ENCODE measurements around the gene LGR4. TPM values are rescaled to one million over a fixed set of nuclear protein-coding genes. Genes with fewer than 3 reads are reported as not detected.

The LGR4 gene
- total RNA-seq, 1 donor from 2014 or later: 43.8 TPM

DNA sequence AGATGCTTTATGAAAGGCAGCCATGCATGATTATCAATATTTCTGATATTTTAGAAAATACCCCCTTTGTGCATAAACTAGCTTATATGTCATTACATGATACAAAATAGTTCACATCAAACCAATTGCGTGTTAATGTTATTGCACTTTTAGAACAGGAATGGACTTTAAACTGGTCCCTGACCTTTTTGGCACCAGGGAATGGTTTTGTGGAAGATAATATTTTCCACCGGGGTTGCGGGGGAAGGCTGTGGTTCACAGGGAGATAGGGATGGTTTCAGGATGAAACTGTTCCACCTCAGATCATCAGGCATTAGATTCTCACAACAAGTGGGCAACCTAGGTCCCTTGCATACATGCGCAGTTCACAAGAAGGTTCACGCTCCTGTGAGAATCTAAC lies 16.5 kb upstream of the LGR4 start:
- Histone ChIP-seq H3K27me3 (ENCODE audit: control insufficient read depth in 3 of 3, insufficient read depth in 3 of 3, low read length in 3 of 3) (no peaks in the 10 kb centered on the region), H3K9ac (ENCODE audit: low read depth in 1 of 3, low read length in 3 of 3) (no peak overlapping the region), H3K27ac (ENCODE audit: low read depth, low read length) (no peak overlapping the region), H3K4me1 (ENCODE audit: control insufficient read depth in 3 of 3, insufficient read depth in 3 of 3, low read length in 3 of 3) (no peaks in the 10 kb centered on the region), H3K4me3 (ENCODE audit: low read length in 3 of 3) (no peak overlapping the region), H3K36me3 (ENCODE audit: control insufficient read depth in 3 of 3, insufficient read depth in 3 of 3, low read length in 3 of 3) (peaks cover 16 to 22% (median 20%) of the 10 kb centered on the region in 3 donors), H3K9me3 (ENCODE audit: control insufficient read depth in 3 of 3, low read length in 3 of 3) (no peaks in the 10 kb centered on the region)

DNA sequence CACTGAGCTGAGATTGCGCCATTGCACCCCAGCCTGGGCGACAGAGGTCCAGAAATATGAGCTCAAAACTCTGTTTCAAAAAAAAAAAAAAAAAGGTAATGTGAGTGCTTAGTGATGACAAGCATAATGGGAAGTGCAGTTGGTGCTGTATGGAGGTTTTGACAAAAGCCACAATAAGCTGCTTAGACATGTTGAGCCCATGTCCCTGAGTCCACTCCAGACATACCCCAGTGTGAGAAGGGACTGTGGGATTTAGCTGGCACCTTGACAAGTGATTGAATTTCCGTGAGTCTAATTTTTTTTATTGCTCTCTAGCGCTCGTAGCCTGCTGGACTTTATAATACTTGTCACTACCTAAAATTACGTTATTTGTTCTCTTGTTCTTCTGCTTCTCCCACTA lies 15.1 kb upstream of the LGR4 start:
- Histone ChIP-seq H3K9ac (ENCODE audit: low read depth in 1 of 3, low read length in 3 of 3) (no peak overlapping the region), H3K9me3 (ENCODE audit: control insufficient read depth in 3 of 3, low read length in 3 of 3) (no peaks in the 10 kb centered on the region), H3K4me1 (ENCODE audit: control insufficient read depth in 3 of 3, insufficient read depth in 3 of 3, low read length in 3 of 3) (no peaks in the 10 kb centered on the region), H3K36me3 (ENCODE audit: control insufficient read depth in 3 of 3, insufficient read depth in 3 of 3, low read length in 3 of 3) (peaks cover 16 to 21% (median 18%) of the 10 kb centered on the region in 3 donors), H3K4me3 (ENCODE audit: low read length in 3 of 3) (no peak overlapping the region), H3K27me3 (ENCODE audit: control insufficient read depth in 3 of 3, insufficient read depth in 3 of 3, low read length in 3 of 3) (no peaks in the 10 kb centered on the region), H3K27ac (ENCODE audit: low read depth, low read length) (no peak overlapping the region)

DNA sequence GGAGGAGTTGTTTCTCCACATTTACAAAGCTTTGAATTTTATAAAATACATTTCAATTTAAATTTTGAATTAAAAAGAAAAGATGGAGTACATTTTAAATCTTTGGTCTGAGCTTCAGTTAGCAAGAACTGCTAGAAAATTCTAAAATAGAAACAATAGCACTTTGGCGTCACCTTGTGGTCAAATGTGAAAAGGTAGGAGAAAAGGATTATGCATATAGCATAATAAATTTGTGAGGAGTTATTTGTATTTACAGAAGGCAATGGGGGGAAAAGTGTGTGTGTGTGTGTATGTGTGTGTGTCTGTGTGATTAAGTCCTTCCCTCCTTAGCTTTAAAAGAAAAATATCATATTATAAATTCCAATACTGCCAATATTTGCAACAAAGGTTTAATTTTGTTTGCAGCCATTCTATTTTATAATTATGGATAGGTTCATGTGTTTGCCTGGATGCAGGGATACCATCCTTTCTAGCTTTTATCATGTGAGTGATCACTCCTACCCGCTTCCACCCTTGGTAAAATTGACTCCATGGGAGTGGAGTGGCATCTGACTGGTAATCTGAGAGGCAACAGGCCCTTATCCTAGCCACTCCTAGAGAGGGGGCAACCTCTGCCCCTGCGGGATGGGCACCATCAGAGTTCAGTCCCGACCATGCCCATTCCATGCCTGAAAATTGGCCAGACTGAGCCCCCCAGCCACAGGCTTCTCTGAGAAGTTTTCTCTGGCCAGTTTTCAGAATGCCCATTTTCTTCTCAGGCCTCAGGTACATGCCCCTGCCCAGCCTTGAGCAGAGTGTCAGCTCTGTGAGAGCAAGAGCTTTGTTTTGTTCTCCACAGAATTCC lies 13.6 kb upstream of the LGR4 start:
- H3K9me3 ChIP-seq (ENCODE audit: control insufficient read depth in 3 of 3, low read length in 3 of 3): no peaks in the 10 kb centered on the region
- no peaks in the 10 kb centered on the region for H3K4me1 ChIP-seq (ENCODE audit: control insufficient read depth in 3 of 3, insufficient read depth in 3 of 3, low read length in 3 of 3)
- H3K4me3 ChIP-seq (ENCODE audit: low read length in 3 of 3): no peak overlapping the region
- no peak overlapping the region for H3K27ac ChIP-seq (ENCODE audit: low read depth, low read length)
- peak overlapping the region in 1 of 3 donors; percentile 41 for H3K9ac ChIP-seq (ENCODE audit: low read depth in 1 of 3, low read length in 3 of 3)
- no peaks in the 10 kb centered on the region for H3K27me3 ChIP-seq (ENCODE audit: control insufficient read depth in 3 of 3, insufficient read depth in 3 of 3, low read length in 3 of 3)
- peaks cover 8 to 11% (median 9%) of the 10 kb centered on the region in 3 donors for H3K36me3 ChIP-seq (ENCODE audit: control insufficient read depth in 3 of 3, insufficient read depth in 3 of 3, low read length in 3 of 3)

DNA sequence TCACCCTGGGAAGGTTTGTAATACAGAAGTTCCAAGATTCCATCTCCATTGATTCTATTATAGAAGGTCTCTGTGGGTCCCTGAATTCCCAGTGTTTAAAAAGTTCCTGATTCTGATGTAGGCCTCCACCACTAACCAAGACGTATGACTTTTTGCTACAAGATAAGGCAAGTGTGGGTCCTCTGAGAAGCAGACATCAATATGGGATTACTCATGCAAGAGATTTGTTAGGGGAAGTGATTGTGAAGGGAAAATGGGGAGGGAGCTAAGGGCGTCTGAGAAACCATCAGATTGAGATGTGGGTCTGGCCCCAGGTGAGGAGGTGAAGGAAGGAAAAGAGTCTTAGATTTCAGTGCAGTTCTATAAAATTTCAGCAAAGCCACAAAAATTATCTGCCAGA lies 10.2 kb upstream of the LGR4 start:
- Histone ChIP-seq H3K9ac (ENCODE audit: low read depth in 1 of 3, low read length in 3 of 3) (no peak overlapping the region), H3K27ac (ENCODE audit: low read depth, low read length) (no peak overlapping the region), H3K4me3 (ENCODE audit: low read length in 3 of 3) (no peak overlapping the region), H3K27me3 (ENCODE audit: control insufficient read depth in 3 of 3, insufficient read depth in 3 of 3, low read length in 3 of 3) (no peaks in the 10 kb centered on the region), H3K9me3 (ENCODE audit: control insufficient read depth in 3 of 3, low read length in 3 of 3) (no peaks in the 10 kb centered on the region), H3K36me3 (ENCODE audit: control insufficient read depth in 3 of 3, insufficient read depth in 3 of 3, low read length in 3 of 3) (no peaks in the 10 kb centered on the region), H3K4me1 (ENCODE audit: control insufficient read depth in 3 of 3, insufficient read depth in 3 of 3, low read length in 3 of 3) (no peaks in the 10 kb centered on the region)

DNA sequence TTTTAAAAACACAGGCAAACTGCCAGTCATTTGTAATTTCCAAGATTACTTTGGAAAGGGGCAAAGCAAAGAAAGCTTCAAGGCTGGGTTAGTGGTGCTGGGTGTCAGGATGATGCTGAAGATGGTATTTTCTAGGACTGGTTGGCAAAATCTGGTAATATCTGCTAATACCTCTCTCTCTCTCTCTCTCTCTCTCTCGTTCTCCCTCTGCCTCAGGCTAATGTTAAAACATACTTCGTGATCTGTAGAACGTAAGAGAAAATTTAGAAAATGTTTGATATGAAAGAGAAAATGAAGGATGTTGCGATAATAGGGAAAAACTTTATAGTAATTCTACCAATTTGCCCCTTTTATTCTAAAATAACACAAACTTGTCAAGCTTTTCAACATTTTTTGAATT lies 9.4 kb upstream of the LGR4 start:
- no peaks in the 10 kb centered on the region for H3K27me3 ChIP-seq (ENCODE audit: control insufficient read depth in 3 of 3, insufficient read depth in 3 of 3, low read length in 3 of 3)
- H3K9ac ChIP-seq (ENCODE audit: low read depth in 1 of 3, low read length in 3 of 3): no peak overlapping the region
- H3K9me3 ChIP-seq (ENCODE audit: control insufficient read depth in 3 of 3, low read length in 3 of 3): no peaks in the 10 kb centered on the region

DNA sequence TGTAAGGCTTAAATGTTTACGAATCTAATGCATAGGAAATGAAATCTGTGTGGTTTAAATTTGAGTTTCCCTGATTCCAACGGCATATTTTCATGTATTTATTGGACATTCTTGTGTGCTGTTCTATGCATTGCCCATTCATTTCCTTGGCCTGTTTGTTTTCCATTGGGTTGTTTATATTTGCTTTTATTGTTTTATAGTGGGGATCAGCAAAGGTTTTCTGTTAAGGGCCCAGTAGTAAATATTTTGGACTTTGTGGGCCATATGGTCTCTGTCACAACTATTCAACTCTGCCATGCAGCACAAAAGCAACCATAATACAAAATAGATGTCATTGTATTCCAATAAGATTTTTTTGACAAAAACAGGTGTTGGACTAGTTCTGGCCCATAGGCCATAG lies 5.2 kb upstream of the LGR4 start:
- H3K4me3 ChIP-seq (ENCODE audit: low read length in 3 of 3): no peak overlapping the region
- no peaks in the 10 kb centered on the region for H3K27me3 ChIP-seq (ENCODE audit: control insufficient read depth in 3 of 3, insufficient read depth in 3 of 3, low read length in 3 of 3)
- no peak overlapping the region for H3K9ac ChIP-seq (ENCODE audit: low read depth in 1 of 3, low read length in 3 of 3)
- H3K36me3 ChIP-seq (ENCODE audit: control insufficient read depth in 3 of 3, insufficient read depth in 3 of 3, low read length in 3 of 3): no peaks in the 10 kb centered on the region
- no peaks in the 10 kb centered on the region for H3K4me1 ChIP-seq (ENCODE audit: control insufficient read depth in 3 of 3, insufficient read depth in 3 of 3, low read length in 3 of 3)
- no peak overlapping the region for H3K27ac ChIP-seq (ENCODE audit: low read depth, low read length)
- no peaks in the 10 kb centered on the region for H3K9me3 ChIP-seq (ENCODE audit: control insufficient read depth in 3 of 3, low read length in 3 of 3)

More for the DNA sequence above, 9.4 kb upstream of the LGR4 start:
- no peaks in the 10 kb centered on the region for H3K4me1 ChIP-seq (ENCODE audit: control insufficient read depth in 3 of 3, insufficient read depth in 3 of 3, low read length in 3 of 3)
- H3K27ac ChIP-seq (ENCODE audit: low read depth, low read length): no peak overlapping the region
- H3K4me3 ChIP-seq (ENCODE audit: low read length in 3 of 3): no peak overlapping the region
- no peaks in the 10 kb centered on the region for H3K36me3 ChIP-seq (ENCODE audit: control insufficient read depth in 3 of 3, insufficient read depth in 3 of 3, low read length in 3 of 3)

DNA sequence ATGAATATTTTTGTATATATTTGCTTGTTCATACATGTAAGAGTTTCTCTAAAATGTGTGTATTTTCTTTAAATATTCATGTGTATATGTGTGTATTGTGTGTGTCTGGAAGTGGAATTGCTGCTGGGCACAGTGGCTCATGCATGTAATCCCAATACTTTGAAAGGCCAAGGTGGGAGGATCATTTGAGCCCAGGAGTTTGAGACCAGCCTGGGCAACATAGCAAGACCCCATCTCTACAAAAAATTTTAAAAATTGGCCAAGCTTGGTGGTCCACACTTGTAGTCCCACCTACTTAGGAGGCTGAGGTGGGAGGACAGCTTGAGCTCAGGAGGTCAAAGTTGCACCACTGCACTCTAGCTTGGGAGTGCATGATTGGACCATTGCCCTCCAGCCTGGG lies 4.7 kb upstream of the LGR4 start:
- Histone ChIP-seq H3K36me3 (ENCODE audit: control insufficient read depth in 3 of 3, insufficient read depth in 3 of 3, low read length in 3 of 3) (no peaks in the 10 kb centered on the region), H3K9ac (ENCODE audit: low read depth in 1 of 3, low read length in 3 of 3) (no peak overlapping the region), H3K4me3 (ENCODE audit: low read length in 3 of 3) (no peak overlapping the region), H3K4me1 (ENCODE audit: control insufficient read depth in 3 of 3, insufficient read depth in 3 of 3, low read length in 3 of 3) (no peaks in the 10 kb centered on the region), H3K27ac (ENCODE audit: low read depth, low read length) (no peak overlapping the region), H3K27me3 (ENCODE audit: control insufficient read depth in 3 of 3, insufficient read depth in 3 of 3, low read length in 3 of 3) (no peaks in the 10 kb centered on the region), H3K9me3 (ENCODE audit: control insufficient read depth in 3 of 3, low read length in 3 of 3) (no peaks in the 10 kb centered on the region)

DNA sequence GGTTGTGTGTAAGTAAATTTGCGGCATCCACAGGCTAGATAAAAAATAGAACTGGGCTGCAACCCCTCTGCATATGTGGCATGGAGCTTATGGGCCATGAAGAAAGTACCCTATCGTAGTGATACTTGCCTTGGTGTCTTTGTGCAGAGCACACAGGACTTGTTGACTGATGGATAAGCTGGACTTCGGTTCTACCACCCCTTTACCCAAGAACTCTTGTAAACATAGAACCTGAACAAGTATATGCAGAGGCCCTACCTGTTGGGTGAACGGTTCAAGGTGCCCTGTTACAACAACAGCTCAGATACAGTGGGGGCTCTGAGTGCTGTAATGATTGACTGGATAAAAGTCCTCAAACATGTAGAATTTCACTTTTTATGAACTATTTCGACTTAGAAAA lies 3.0 kb upstream of the LGR4 start:
- no peaks in the 10 kb centered on the region for H3K27me3 ChIP-seq (ENCODE audit: control insufficient read depth in 3 of 3, insufficient read depth in 3 of 3, low read length in 3 of 3)
- H3K9ac ChIP-seq (ENCODE audit: low read depth in 1 of 3, low read length in 3 of 3): no peak overlapping the region
- no peak overlapping the region for H3K4me3 ChIP-seq (ENCODE audit: low read length in 3 of 3)
- no peak overlapping the region for H3K27ac ChIP-seq (ENCODE audit: low read depth, low read length)
- H3K9me3 ChIP-seq (ENCODE audit: control insufficient read depth in 3 of 3, low read length in 3 of 3): no peaks in the 10 kb centered on the region
- peaks cover 9 to 11% (median 9%) of the 10 kb centered on the region in 3 donors for H3K4me1 ChIP-seq (ENCODE audit: control insufficient read depth in 3 of 3, insufficient read depth in 3 of 3, low read length in 3 of 3)
- no peaks in the 10 kb centered on the region for H3K36me3 ChIP-seq (ENCODE audit: control insufficient read depth in 3 of 3, insufficient read depth in 3 of 3, low read length in 3 of 3)

DNA sequence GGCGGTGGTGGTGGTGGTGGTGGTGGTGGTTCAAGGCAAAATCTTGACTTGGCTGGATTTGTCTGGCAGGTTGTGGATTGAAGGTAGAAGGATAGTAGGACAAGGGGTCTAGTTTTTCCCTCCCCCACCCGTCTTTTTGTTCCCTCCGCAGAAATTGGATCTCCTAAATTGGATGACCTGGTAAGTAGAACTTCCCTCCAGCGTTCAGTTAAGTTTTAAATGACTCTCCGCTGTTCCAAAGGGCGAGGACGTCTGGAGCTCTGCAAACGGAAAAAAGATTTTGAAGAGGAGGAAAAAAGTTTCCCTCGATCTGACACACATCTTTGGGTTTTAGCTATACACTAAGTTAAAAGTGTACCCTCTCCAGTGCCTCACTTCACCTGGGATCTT lies 422 bp upstream of the LGR4 start:
- H3K27ac ChIP-seq (ENCODE audit: low read depth, low read length): no peak overlapping the region
- H3K36me3 ChIP-seq (ENCODE audit: control insufficient read depth in 3 of 3, insufficient read depth in 3 of 3, low read length in 3 of 3): no peaks in the 10 kb centered on the region

DNA sequence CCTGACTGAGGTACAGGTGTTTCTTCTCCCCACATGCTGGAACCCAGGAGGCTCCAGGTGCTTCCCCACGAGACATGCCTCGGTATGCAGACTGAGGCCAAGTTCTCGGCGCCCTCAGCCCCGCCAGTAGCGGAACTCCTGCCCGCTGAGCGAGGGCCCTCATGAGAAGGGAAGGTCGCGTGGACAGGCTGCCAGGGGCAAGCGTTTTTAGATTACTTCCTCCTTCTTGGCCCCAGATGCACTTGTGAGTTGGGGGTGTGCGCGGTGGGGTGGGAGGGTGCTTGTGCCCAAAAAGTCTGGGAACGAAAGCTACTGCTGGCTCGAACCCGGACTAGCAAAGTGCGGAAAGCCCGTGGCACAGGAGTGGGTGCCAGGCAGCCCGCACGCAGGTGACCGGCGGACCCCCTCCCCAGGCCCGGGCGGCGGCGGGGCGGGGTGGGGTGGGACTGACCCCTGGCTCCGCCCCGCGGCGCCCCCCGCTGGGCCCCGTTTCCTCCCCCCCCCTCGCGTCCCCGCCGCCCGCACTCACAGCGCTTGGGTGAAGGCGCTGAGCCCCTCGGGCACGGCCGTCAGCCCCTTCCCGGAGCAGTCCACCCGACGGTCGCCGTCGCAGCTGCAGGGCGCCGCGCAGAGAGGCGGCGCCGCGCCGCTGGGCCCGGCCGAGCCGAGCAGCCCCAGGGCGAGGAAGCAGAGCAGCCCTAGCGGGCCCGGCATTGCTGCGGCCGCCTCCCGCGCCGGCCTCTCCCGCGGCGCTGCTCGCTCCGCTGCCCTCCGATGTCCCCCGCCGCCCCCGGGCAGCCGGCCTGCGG lies 797 bp downstream of the LGR4 start:
- Histone ChIP-seq H3K27ac (ENCODE audit: low read depth, low read length) (peak overlapping the region; percentile 38), H3K27me3 (ENCODE audit: control insufficient read depth in 3 of 3, insufficient read depth in 3 of 3, low read length in 3 of 3) (no peaks in the 10 kb centered on the region)

More for the DNA sequence above, 422 bp upstream of the LGR4 start:
- Histone ChIP-seq H3K4me3 (ENCODE audit: low read length in 3 of 3) (peak overlapping the region; percentile 58 to 81 (median 81)), H3K9ac (ENCODE audit: low read depth in 1 of 3, low read length in 3 of 3) (peak overlapping the region in 1 of 3 donors; percentile 23), H3K4me1 (ENCODE audit: control insufficient read depth in 3 of 3, insufficient read depth in 3 of 3, low read length in 3 of 3) (peaks cover 9 to 15% (median 10%) of the 10 kb centered on the region in 3 donors), H3K27me3 (ENCODE audit: control insufficient read depth in 3 of 3, insufficient read depth in 3 of 3, low read length in 3 of 3) (no peaks in the 10 kb centered on the region), H3K9me3 (ENCODE audit: control insufficient read depth in 3 of 3, low read length in 3 of 3) (no peaks in the 10 kb centered on the region)

More for the DNA sequence above, 797 bp downstream of the LGR4 start:
- Histone ChIP-seq H3K9me3 (ENCODE audit: control insufficient read depth in 3 of 3, low read length in 3 of 3) (no peaks in the 10 kb centered on the region), H3K9ac (ENCODE audit: low read depth in 1 of 3, low read length in 3 of 3) (peak overlapping the region; percentile 70 to 84 (median 81)), H3K36me3 (ENCODE audit: control insufficient read depth in 3 of 3, insufficient read depth in 3 of 3, low read length in 3 of 3) (no peaks in the 10 kb centered on the region), H3K4me3 (ENCODE audit: low read length in 3 of 3) (peak overlapping the region; percentile 77 to 81 (median 81)), H3K4me1 (ENCODE audit: control insufficient read depth in 3 of 3, insufficient read depth in 3 of 3, low read length in 3 of 3) (peaks cover 9 to 15% (median 10%) of the 10 kb centered on the region in 3 donors)
